ENCODE measurements around the gene KHDRBS2.

The KHDRBS2 gene

GRCh38 chr6:62285612-62286469, at the start of gene KHDRBS2:
TSS of gene KHDRBS2 (minus strand) at chr6:62286225.
- H3K27ac ChIP-seq: no peak within 1 kb of the TSS
- DNase-seq (ENCODE audit: low spot score): peak; percentile 11
- CTCF ChIA-PET: interaction anchor here (0.6 to 0.7 kb wide), 2 partner anchors 417 to 1517 kb away, joined by 3 read pairs; no protein-coding TSS in a partner anchor
- POLR2A ChIA-PET (ENCODE audit: low non-redundant PET): no interaction called here
- TF ChIP-seq, protein P1, sequence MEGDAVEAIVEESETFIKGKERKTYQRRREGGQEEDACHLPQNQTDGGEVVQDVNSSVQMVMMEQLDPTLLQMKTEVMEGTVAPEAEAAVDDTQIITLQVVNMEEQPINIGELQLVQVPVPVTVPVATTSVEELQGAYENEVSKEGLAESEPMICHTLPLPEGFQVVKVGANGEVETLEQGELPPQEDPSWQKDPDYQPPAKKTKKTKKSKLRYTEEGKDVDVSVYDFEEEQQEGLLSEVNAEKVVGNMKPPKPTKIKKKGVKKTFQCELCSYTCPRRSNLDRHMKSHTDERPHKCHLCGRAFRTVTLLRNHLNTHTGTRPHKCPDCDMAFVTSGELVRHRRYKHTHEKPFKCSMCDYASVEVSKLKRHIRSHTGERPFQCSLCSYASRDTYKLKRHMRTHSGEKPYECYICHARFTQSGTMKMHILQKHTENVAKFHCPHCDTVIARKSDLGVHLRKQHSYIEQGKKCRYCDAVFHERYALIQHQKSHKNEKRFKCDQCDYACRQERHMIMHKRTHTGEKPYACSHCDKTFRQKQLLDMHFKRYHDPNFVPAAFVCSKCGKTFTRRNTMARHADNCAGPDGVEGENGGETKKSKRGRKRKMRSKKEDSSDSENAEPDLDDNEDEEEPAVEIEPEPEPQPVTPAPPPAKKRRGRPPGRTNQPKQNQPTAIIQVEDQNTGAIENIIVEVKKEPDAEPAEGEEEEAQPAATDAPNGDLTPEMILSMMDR (conservative IDR thresholded peaks at IDR 0.05; ENCODE audit: low read depth): no peak

- ChIA-PET POLR2A (ENCODE audit: low non-redundant PET) (no interaction called here), CTCF (no interaction called here)
- no peak overlapping the region for H3K27ac ChIP-seq
- DNase-seq (ENCODE audit: low spot score): no peak
- TF ChIP-seq, protein P1 (conservative IDR thresholded peaks at IDR 0.05; ENCODE audit: low read depth): no peak
Measured at GRCh38 chr6:62328607-62329006, 42.6 kb upstream of the KHDRBS2 start.

DNA sequence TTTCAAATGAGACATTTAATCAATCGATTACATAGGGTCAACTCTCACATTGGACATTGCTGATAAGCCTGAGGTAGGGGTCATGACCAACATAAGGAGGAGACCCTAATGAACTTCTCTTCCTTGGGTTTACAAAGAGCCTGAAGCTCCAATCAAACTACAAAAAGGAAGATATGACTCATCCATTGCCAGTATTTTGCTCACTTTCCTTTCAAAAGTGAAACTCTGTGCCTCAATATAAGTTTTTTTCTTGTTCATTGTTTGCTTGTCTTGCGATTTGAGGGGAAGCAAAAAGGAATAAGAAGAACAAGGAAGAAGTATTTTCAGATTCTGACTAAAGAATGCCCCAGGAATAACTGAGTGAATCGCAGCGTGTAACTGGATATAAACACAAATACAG, 38.8 kb upstream of the KHDRBS2 start:
- ChIA-PET CTCF (no interaction called here), POLR2A (ENCODE audit: low non-redundant PET) (no interaction called here)
- TF ChIP-seq, protein P1 (conservative IDR thresholded peaks at IDR 0.05; ENCODE audit: low read depth): no peak
- DNase-seq (ENCODE audit: low spot score): no peak
- no peak overlapping the region for H3K27ac ChIP-seq

DNA sequence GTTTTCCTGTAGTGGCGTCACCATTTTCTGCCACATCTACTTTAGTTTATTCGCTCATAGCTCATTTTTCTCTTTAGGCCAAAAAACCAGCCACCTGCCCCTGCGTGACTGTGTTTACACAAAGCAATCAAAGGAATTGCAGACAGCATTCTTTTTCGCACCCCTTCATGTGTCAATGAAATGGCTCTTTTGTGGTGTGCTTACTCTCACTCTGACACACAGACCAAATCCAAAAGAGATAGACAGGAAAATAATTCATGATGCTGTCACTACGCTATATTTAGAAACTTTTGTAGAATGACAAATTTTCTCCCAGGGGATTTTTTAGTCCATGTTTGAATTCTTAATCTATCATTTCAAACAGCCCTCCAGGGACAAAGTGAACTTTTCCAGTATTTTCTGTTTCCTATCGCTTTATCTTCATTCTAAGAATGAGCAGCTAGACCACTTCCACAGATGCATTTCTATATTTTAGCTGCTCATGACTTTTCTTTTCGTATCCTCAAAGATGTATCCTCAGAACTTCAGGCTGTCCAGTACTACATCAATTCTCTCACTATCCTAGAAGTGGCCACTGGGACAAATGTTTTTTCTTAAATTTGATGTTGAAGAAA, 37.9 kb upstream of the KHDRBS2 start:
- H3K27ac ChIP-seq: no peak overlapping the region
- ChIA-PET POLR2A (ENCODE audit: low non-redundant PET) (no interaction called here), CTCF (no interaction called here)
- DNase-seq (ENCODE audit: low spot score): no peak
- TF ChIP-seq, protein P1 (conservative IDR thresholded peaks at IDR 0.05; ENCODE audit: low read depth): no peak

- no peak overlapping the region for H3K27ac ChIP-seq
- ChIA-PET POLR2A (ENCODE audit: low non-redundant PET) (no interaction called here), CTCF (no interaction called here)
- DNase-seq (ENCODE audit: low spot score): no peak
- TF ChIP-seq, protein P1 (conservative IDR thresholded peaks at IDR 0.05; ENCODE audit: low read depth): no peak
Measured at GRCh38 chr6:62298745-62299392, 12.8 kb upstream of the KHDRBS2 start.

- ChIA-PET POLR2A (ENCODE audit: low non-redundant PET) (no interaction called here), CTCF (no interaction called here)
- TF ChIP-seq, protein P1 (conservative IDR thresholded peaks at IDR 0.05; ENCODE audit: low read depth): no peak
- no peak overlapping the region for H3K27ac ChIP-seq
- no peak for DNase-seq (ENCODE audit: low spot score)
Measured at GRCh38 chr6:62296541-62296940, 10.5 kb upstream of the KHDRBS2 start.

Measured in RWPE1 (cell line).